HEK293 (cell line): Measurements from ENCODE around the gene LTBP1.

Experiments used
- ZNF112 ChIP-seq: fragments of 450-650 bp; formaldehyde crosslinking; IDR thresholded peaks from 2 replicates; pipeline ENCODE4 v1.5.0; 2017; ENCODE audit warnings: missing biosample characterization, missing genetic modification characterization
- ZNF621 ChIP-seq: fragments of 450-650 bp; formaldehyde crosslinking; IDR thresholded peaks from 2 replicates; pipeline ENCODE4 v1.5.1; 2017; ENCODE audit warnings: missing biosample characterization, missing genetic modification characterization
- ZNF658 ChIP-seq: fragments of 450-650 bp; formaldehyde crosslinking; IDR thresholded peaks from 2 replicates; pipeline ENCODE4; 2016; ENCODE audit warnings: missing biosample characterization, missing genetic modification characterization
- TF ChIP-seq, protein P1 (sequence below): fragments of 450-650 bp; formaldehyde crosslinking; IDR thresholded peaks from 2 replicates; pipeline ENCODE4 v1.5.1; 2016; ENCODE audit warnings: missing biosample characterization, missing genetic modification characterization
- TF ChIP-seq, protein P2 (sequence below): fragments of 450-650 bp; formaldehyde crosslinking; IDR thresholded peaks from 2 replicates; pipeline ENCODE4 v1.5.1; 2016; ENCODE audit warnings: missing biosample characterization, missing genetic modification characterization
- TF ChIP-seq, protein P3 (sequence below): fragments of 450-650 bp; formaldehyde crosslinking; optimal IDR thresholded peaks from 2 replicates; pipeline ENCODE3; 2016; ENCODE audit warnings: missing biosample characterization, mild to moderate bottlenecking, missing genetic modification characterization
- TF ChIP-seq, protein P4 (sequence below): fragments of 450-650 bp; formaldehyde crosslinking; IDR thresholded peaks from 2 replicates; pipeline ENCODE4 v1.5.1; 2016; ENCODE audit warnings: missing biosample characterization, missing genetic modification characterization

DNA sequence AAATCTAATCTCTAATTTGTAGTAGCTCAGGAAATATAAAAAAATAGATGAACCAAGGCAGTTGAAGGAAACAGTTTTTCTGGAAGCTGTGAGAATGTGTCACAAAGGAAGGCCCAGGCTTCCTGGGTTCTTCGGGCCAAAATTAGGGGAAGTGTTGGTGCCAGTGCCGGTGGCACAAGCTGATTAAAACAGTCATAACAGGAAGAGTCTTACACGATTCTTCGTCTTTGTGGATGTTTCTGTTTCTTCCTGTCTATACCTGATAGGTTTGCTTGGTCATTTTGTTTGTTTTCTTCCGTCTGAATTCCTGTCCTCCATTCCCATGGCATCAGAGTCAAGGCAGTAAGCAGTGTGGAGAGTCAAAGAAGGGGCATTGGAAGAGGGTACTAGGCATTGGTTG, 294.3 kb downstream of the LTBP1 start:
- TF ChIP-seq, protein P1, sequence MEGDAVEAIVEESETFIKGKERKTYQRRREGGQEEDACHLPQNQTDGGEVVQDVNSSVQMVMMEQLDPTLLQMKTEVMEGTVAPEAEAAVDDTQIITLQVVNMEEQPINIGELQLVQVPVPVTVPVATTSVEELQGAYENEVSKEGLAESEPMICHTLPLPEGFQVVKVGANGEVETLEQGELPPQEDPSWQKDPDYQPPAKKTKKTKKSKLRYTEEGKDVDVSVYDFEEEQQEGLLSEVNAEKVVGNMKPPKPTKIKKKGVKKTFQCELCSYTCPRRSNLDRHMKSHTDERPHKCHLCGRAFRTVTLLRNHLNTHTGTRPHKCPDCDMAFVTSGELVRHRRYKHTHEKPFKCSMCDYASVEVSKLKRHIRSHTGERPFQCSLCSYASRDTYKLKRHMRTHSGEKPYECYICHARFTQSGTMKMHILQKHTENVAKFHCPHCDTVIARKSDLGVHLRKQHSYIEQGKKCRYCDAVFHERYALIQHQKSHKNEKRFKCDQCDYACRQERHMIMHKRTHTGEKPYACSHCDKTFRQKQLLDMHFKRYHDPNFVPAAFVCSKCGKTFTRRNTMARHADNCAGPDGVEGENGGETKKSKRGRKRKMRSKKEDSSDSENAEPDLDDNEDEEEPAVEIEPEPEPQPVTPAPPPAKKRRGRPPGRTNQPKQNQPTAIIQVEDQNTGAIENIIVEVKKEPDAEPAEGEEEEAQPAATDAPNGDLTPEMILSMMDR (tag by site-specific recombination) = no peak
- TF ChIP-seq ZNF621 (tag by site-specific recombination) = no peak
- TF ChIP-seq, protein P2, sequence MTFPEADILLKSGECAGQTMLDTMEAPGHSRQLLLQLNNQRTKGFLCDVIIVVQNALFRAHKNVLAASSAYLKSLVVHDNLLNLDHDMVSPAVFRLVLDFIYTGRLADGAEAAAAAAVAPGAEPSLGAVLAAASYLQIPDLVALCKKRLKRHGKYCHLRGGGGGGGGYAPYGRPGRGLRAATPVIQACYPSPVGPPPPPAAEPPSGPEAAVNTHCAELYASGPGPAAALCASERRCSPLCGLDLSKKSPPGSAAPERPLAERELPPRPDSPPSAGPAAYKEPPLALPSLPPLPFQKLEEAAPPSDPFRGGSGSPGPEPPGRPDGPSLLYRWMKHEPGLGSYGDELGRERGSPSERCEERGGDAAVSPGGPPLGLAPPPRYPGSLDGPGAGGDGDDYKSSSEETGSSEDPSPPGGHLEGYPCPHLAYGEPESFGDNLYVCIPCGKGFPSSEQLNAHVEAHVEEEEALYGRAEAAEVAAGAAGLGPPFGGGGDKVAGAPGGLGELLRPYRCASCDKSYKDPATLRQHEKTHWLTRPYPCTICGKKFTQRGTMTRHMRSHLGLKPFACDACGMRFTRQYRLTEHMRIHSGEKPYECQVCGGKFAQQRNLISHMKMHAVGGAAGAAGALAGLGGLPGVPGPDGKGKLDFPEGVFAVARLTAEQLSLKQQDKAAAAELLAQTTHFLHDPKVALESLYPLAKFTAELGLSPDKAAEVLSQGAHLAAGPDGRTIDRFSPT (tag by site-specific recombination) = no peak
- TF ChIP-seq ZNF112 (tag by site-specific recombination) = no peak
- TF ChIP-seq, protein P3, sequence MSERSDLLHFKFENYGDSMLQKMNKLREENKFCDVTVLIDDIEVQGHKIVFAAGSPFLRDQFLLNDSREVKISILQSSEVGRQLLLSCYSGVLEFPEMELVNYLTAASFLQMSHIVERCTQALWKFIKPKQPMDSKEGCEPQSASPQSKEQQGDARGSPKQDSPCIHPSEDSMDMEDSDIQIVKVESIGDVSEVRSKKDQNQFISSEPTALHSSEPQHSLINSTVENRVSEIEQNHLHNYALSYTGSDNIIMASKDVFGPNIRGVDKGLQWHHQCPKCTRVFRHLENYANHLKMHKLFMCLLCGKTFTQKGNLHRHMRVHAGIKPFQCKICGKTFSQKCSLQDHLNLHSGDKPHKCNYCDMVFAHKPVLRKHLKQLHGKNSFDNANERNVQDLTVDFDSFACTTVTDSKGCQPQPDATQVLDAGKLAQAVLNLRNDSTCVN (tag by site-specific recombination) = no peak
- TF ChIP-seq, protein P4, sequence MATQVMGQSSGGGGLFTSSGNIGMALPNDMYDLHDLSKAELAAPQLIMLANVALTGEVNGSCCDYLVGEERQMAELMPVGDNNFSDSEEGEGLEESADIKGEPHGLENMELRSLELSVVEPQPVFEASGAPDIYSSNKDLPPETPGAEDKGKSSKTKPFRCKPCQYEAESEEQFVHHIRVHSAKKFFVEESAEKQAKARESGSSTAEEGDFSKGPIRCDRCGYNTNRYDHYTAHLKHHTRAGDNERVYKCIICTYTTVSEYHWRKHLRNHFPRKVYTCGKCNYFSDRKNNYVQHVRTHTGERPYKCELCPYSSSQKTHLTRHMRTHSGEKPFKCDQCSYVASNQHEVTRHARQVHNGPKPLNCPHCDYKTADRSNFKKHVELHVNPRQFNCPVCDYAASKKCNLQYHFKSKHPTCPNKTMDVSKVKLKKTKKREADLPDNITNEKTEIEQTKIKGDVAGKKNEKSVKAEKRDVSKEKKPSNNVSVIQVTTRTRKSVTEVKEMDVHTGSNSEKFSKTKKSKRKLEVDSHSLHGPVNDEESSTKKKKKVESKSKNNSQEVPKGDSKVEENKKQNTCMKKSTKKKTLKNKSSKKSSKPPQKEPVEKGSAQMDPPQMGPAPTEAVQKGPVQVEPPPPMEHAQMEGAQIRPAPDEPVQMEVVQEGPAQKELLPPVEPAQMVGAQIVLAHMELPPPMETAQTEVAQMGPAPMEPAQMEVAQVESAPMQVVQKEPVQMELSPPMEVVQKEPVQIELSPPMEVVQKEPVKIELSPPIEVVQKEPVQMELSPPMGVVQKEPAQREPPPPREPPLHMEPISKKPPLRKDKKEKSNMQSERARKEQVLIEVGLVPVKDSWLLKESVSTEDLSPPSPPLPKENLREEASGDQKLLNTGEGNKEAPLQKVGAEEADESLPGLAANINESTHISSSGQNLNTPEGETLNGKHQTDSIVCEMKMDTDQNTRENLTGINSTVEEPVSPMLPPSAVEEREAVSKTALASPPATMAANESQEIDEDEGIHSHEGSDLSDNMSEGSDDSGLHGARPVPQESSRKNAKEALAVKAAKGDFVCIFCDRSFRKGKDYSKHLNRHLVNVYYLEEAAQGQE (tag by site-specific recombination) = no peak
- no peak for TF ChIP-seq ZNF658 (tag by site-specific recombination)
